Islet of Langerhans (tissue), 1 donor: ENCODE data around the gene NR2C2.
"Not testable (repeated sequence)": the region's sequence is repeated elsewhere in the genome, so short reads cannot be mapped to it uniquely, and the experiment has no call there.

Source experiments
- FAIRE-seq: peaks from one replicate; lab custom pipeline; 2011; peaks lifted over from hg19 to GRCh38; lab: Jason Lieb, UNC

The NR2C2 gene

GRCh38 chr3:14947100-14947885 is at the start of gene NR2C2:
TSS of gene NR2C2 (plus strand) at chr3:14947583. CDS start at chr3:15003915, 56,332 bp downstream.
- FAIRE-seq, result no peak

DNA sequence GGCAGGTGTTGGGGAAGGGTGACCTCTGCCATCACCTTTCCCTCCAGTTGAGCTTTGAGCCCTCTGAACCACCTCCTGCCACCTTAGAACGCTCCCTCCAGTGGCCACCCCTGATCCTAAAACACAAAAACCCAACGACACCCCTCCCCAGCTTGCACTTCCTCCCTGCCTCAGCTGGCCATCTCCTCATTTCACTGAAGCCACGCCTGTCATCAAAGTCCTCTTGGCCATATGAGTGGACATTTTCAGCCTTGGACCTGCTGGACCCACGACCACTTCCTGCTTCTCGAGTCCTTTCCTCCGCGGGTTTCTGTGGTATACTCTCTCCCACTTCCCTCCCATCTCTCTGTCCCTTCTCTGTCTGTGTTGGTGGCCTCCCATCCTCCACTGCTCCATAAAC is 48.5 kb upstream of the NR2C2 start:
- FAIRE-seq, result no peak

- no peak for FAIRE-seq
Measured at GRCh38 chr3:14899993-14900618, 47.3 kb upstream of the NR2C2 start.

GRCh38 chr3:14900881-14901873 is 46.2 kb upstream of the NR2C2 start:
- FAIRE-seq, result no peak

DNA sequence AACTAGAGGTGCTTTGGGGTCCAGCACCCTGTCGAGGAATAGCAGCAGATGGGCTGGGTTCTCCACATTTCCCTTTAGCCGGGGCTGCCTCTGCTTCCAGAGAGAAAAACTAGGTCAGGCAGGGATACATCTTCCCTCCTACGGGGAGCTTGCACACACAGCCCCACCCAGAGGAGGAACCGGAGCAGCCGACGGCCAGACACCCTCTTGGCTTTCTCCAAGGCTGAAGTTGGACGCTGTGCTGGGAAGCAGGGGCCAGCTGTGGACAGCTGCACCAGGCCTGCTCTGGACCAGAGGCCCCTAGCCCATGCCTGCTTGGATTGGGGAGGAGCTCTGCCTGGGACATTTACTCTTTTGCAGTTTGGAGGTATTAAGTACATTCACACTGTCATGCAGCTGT is 44.7 kb upstream of the NR2C2 start:
- FAIRE-seq, result no peak

DNA sequence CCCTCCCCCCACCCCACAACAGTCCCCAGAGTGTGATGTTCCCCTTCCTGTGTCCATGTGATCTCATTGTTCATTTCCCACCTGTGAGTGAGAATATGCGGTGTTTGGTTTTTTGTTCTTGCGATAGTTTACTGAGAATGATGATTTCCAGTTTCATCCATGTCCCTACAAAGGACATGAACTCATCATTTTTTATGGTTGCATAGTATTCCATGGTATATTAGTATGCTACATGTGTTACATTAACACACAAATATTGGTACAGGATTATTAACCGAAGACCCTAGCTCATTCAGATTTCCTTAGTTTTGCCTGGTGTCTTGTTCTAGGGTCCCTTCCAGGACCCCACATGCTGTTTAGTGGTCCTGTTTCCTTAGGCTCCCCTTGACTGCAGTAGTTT is 43.9 kb upstream of the NR2C2 start:
- FAIRE-seq, result not testable (repeated sequence)

GRCh38 chr3:14905055-14905657 is 42.2 kb upstream of the NR2C2 start:
- no peak for FAIRE-seq

GRCh38 chr3:14906355-14906971 is 40.9 kb upstream of the NR2C2 start:
- no peak for FAIRE-seq

GRCh38 chr3:14907043-14907966 is 40.1 kb upstream of the NR2C2 start:
- FAIRE-seq, result no peak

DNA sequence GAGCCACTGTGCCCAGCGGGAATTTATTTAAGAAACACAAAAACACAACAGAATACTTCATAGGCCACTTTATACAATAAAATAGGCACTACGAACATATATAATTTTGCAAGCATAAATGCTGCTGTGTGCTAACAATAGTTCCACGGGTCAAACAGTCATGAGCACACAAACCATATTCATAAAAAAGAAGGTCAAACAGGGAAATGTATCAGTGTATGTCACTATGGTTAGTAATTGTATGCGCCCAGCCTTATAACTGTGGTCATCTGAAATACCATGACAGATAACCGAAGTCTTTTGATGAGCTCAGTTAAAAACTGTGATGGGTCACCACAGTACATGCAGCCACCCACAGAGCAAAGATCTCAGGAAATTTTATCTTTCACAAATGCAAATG is 38.1 kb upstream of the NR2C2 start:
- no peak for FAIRE-seq

DNA sequence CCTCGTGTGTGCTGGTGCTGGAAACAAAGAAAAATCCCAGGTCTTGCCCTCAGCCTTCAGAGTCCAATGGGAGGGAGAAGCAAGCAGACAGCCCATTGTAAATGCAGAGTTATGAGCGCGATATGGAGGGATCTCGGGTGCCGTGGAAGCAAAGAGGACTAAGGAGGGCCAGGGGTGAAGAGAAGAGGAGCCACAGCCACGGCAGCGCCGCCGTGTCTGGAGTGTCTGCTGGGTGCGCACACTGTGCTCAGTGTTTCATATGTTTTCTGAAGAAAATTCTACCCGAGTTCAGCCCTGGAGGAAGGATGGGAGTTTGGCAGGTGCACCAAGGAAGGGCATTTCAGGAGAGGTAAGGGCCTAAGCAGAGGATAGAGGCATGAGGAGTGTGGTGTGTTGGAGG is 35.7 kb upstream of the NR2C2 start:
- no peak for FAIRE-seq

GRCh38 chr3:14913071-14913925 is 34.1 kb upstream of the NR2C2 start:
- no peak for FAIRE-seq

DNA sequence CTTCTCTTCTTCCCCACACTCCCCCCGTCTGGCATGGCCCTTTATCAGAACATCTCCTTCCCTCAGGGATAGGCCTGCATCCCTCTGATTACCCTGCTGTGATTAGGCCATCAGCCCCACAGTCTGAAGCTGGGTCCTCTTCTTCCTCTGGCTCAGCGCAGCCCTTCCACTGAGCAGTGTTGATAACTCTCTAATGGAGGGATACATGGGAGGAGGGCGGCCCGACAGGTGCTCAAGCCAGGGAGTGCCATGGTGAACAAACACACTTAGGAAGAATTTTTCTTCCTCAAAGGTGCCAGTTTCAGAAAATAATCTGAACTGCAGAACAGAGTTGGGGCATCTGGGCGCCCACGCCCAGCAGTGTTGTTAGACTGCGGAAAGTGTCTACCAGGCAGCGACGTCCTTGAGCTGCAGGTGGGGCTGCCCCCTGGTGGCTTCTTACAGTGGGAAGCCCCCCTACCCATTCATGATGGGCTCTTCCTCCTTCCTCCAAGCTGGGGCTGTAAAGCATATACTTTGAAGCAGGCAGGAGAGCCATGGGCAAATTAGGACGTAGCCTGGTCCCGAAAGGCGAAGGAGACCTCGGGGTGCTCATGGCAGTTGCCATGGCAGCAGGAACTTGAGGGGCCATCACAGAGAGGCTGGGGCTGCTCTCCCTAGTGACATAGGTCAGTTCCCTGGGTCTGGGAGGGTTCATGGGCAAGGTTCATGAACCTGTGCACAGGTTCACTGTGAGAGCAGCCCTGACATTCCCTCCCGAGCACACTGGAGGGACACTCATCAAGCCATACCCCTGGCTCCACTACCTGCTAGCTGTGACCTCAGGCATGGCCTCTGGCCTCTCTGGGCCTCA is 33.2 kb upstream of the NR2C2 start:
- no peak for FAIRE-seq

DNA sequence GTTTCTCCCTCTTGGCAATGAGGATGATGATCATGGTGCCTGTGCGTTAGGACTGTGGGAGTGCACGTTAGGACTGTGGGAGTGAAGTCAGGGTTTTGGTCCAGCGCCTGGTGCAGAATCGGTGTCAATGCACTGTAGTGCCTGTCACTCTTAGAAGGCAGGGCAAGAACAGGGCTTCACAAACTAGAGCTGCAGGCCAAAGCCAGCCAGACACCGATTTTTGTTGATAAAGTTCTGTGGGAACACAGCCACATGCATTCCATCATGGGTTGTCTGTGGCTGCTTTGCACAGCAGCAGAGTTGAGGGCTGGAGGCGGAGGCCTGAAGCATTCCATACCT is 32.6 kb upstream of the NR2C2 start:
- FAIRE-seq, result no peak

GRCh38 chr3:14915636-14916222 is 31.7 kb upstream of the NR2C2 start:
- FAIRE-seq, result no peak

GRCh38 chr3:14918356-14918860 is 29.0 kb upstream of the NR2C2 start:
- no peak for FAIRE-seq

GRCh38 chr3:14920536-14920935 is 26.8 kb upstream of the NR2C2 start:
- no peak for FAIRE-seq

DNA sequence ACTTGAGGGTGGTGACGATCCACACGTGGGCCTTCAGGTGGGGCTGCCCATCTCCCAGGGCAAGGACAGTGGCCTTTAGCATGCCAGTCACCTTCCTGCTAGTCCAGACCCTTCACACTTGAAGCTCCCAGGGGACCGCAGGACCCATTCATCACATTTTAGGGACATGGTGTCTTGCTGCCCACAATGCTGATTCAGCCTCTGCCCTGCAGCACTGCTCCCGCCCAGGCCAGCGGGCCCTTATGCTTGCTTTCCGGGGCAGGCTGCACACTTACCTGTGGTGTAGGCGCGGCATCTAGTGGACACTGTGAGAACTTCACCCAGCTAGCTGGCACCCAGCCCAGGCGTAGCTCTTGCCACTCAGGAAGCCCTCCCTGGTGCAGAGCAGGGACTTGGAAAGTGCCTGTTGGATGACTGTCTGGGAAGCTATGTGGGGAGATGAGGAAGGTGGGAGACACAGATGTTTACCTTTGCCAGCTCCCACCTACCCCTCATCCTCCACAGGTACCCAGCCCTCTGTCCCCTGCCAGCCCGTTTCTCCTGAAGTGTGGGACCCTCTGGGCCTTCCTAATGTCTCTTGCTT is 26.3 kb upstream of the NR2C2 start:
- FAIRE-seq, result no peak
